ENCODE measurements around the gene SUSD5.

- TF ChIP-seq CTCF (IDR thresholded peaks at IDR 0.05; ENCODE audit: insufficient read depth, low read length, poor library complexity, severe bottlenecking) (no peak), EZH2phosphoT487 (conservative IDR thresholded peaks at IDR 0.05; ENCODE audit: low read length) (no peak)
Measured at GRCh38 chr3:33152363-33153360, 65.9 kb downstream of the SUSD5 start.

Data from SU-DHL-6 (cell line).